Measurements from ENCODE around the gene NKAPD1. TPM values are rescaled to one million over a fixed set of nuclear protein-coding genes. Genes with fewer than 3 reads are reported as not detected.
"Not testable (repeated sequence)": the region's sequence is repeated elsewhere in the genome, so short reads cannot be mapped to it uniquely, and the experiment has no call there.

Gene NKAPD1
- total and polyA plus RNA-seq, 11 donors: 4.2 to 12.5 (median 7.6) TPM

DNA sequence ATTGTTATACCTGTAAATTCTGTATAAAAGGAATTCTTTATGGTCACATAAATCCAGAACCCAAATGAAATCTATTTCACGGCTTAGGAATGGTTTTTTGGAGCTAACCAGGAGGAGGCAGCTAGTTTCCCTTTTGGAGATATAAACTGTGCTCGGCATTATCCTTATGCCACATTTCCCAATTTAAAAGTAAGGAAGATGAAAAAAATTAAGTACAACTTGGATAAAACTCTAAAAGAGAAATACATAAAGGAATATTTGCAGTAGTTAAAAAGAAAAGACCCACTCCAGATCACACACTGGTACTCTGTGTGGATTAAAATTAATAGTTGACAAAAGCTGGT lies 31.2 kb upstream of the NKAPD1 start:
- H3K4me1 ChIP-seq: peaks cover 0 to 11% (median under 1%) of the 10 kb centered on the region in 12 donors
- peaks cover 0 to 6% (median 0%) of the 10 kb centered on the region in 12 donors for H3K9me3 ChIP-seq
- no peaks in the 10 kb centered on the region for H3K27me3 ChIP-seq
- intact Hi-C loops (cut with DNase I): no loop called here
- WGBS, 4 donors: 87 to 94% (median 91%) methylated on average over 2 of the region's 2 CpGs
- no peak overlapping the region for H3K4me3 ChIP-seq
- ATAC-seq (no peak), DNase-seq (no peak)
- TF ChIP-seq, protein P1, sequence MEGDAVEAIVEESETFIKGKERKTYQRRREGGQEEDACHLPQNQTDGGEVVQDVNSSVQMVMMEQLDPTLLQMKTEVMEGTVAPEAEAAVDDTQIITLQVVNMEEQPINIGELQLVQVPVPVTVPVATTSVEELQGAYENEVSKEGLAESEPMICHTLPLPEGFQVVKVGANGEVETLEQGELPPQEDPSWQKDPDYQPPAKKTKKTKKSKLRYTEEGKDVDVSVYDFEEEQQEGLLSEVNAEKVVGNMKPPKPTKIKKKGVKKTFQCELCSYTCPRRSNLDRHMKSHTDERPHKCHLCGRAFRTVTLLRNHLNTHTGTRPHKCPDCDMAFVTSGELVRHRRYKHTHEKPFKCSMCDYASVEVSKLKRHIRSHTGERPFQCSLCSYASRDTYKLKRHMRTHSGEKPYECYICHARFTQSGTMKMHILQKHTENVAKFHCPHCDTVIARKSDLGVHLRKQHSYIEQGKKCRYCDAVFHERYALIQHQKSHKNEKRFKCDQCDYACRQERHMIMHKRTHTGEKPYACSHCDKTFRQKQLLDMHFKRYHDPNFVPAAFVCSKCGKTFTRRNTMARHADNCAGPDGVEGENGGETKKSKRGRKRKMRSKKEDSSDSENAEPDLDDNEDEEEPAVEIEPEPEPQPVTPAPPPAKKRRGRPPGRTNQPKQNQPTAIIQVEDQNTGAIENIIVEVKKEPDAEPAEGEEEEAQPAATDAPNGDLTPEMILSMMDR (IDR thresholded peaks at IDR 0.05): no peak
- TF ChIP-seq POLR2A (IDR thresholded peaks at IDR 0.05): no peak
- peaks cover 0 to 99% (median 83%) of the 10 kb centered on the region in 9 donors for H3K36me3 ChIP-seq
- H3K27ac ChIP-seq: no peak overlapping the region

DNA sequence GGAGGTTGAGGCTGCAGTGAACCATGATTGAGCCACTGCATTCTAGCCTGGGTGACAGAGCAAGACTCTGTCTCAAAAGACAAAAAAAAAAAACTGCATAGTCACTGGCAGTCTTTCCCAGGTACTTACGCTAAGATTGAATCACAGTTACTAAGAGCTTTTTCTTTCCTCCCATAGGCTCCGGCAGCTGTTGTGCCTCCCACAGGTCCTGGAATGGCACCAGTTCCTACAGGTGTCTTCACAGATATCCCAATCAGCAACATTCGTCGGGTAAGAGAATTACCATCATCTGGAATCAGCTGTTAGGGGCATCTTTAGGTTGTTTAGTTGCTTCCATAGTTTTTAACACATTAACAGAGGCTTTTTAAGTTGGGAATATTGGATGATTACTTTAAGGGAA lies 29.1 kb upstream of the NKAPD1 start:
- no peak overlapping the region for H3K4me3 ChIP-seq
- no peak for ATAC-seq
- peaks cover 0 to 13% (median 3%) of the 10 kb centered on the region in 12 donors for H3K4me1 ChIP-seq
- H3K27me3 ChIP-seq: no peaks in the 10 kb centered on the region
- H3K9me3 ChIP-seq: peaks cover 0 to 6% (median 0%) of the 10 kb centered on the region in 12 donors
- intact Hi-C loops (cut with DNase I): no loop called here
- WGBS, 4 donors: 90 to 96% (median 94%) methylated on average over 4 of the region's 4 CpGs
- no peak for DNase-seq
- no peak overlapping the region for H3K27ac ChIP-seq
- H3K36me3 ChIP-seq: peaks cover 0 to 99% (median 73%) of the 10 kb centered on the region in 9 donors
- TF ChIP-seq, protein P1 (IDR thresholded peaks at IDR 0.05): no peak
- TF ChIP-seq POLR2A (IDR thresholded peaks at IDR 0.05): no peak

DNA sequence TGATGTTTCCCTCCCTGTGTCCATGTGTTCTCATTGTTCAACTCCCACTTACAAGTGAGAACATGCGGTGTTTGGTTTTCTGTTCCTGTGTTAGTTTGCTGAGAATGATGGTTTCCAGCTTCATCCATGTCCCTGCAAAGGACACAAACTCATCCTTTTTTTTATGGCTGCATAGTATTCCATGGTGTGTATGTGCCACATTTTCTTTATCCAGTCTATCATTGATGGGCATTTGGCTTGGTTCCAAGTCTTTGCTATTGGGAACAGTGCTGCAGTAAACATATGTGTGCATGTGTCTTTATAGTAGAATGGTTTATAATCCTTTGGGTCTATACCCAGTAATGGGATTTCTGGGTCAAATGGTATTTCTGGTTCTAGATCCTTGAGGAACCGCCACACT lies 27.5 kb upstream of the NKAPD1 start:
- H3K27ac ChIP-seq; H3K4me3 ChIP-seq; H3K9me3 ChIP-seq; ATAC-seq; H3K27me3 ChIP-seq; DNase-seq; intact Hi-C loops (cut with DNase I): not testable (repeated sequence)
- WGBS, 4 donors: 91 to 100% (median 94%) methylated on average over 2 of the region's 2 CpGs
- peaks cover 0 to 13% (median 3%) of the 10 kb centered on the region in 12 donors for H3K4me1 ChIP-seq
- peaks cover 0 to 98% (median 75%) of the 10 kb centered on the region in 9 donors for H3K36me3 ChIP-seq

DNA sequence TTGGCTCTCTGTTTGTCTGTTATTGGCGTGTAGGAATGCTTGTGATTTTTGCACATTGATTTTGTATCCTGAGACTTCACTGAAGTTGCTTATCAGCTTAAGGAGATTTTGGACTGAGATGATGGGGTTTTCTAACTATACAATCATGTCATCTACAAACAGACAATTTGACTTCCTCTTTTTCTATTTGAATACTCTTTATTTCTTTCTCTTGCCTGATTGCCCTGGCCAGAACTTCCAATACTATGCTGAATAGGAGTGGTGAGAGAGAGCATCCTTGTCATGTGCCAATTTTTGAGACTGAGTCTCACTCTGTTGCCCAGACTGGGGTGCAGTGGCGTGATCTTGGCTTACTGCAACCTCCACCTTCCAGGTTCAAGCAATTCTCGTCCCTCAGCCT lies 25.8 kb upstream of the NKAPD1 start:
- peak in 1 of 4 donors; percentile 10 for ATAC-seq
- H3K27me3 ChIP-seq; intact Hi-C loops (cut with DNase I); H3K4me3 ChIP-seq; H3K9me3 ChIP-seq; H3K27ac ChIP-seq; DNase-seq: not testable (repeated sequence)
- Histone ChIP-seq H3K36me3 (peaks cover 0 to 99% (median 81%) of the 10 kb centered on the region in 9 donors), H3K4me1 (peaks cover 0 to 13% (median 0%) of the 10 kb centered on the region in 12 donors)
- 78 to 96% (median 93%) methylated on average over 3 of the region's 3 CpGs for WGBS, 4 donors

DNA sequence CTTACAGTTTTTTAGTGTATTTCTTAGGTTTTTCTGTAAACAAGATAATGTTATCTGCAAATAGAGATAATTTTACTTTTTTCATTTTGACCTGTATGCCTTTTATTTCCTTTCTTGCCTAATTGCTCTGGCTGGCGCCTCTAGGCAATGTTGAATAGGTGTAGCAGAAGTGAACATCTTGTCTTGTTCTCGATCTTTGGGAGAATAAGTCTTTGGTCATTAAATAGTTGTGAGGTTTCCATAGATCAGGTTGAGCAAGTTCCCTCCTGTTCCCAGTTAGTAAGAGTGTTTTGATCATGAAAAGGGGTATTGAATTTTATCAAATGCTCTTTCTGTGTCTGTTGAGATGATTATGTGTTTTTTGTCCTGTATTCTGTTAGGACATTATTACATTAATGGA lies 24.3 kb upstream of the NKAPD1 start:
- H3K36me3 ChIP-seq: peaks cover 0 to 99% (median 83%) of the 10 kb centered on the region in 9 donors
- no peak overlapping the region for H3K27ac ChIP-seq
- ATAC-seq: no peak
- no peak for TF ChIP-seq POLR2A (IDR thresholded peaks at IDR 0.05)
- TF ChIP-seq, protein P1 (IDR thresholded peaks at IDR 0.05): no peak
- no peak overlapping the region for H3K4me3 ChIP-seq
- no peak for DNase-seq
- peaks cover 0 to 13% (median 0%) of the 10 kb centered on the region in 12 donors for H3K4me1 ChIP-seq
- peaks cover 0 to 6% (median 0%) of the 10 kb centered on the region in 12 donors for H3K9me3 ChIP-seq
- H3K27me3 ChIP-seq: no peaks in the 10 kb centered on the region
- 49 to 50% (median 50%) methylated on average over 2 of the region's 2 CpGs for WGBS, 4 donors
- intact Hi-C loops (cut with DNase I): no loop called here

All from heart left ventricle (tissue), 16 donors.